ENCODE measurements around the gene BLACAT1. TPM values are rescaled to one million over a fixed set of nuclear protein-coding genes. Genes with fewer than 3 reads are reported as not detected.

The BLACAT1 gene
- total and polyA plus RNA-seq, 2 of the 8 experiments (the other 6 are each of a cell fraction or from before 2014, with no cell fraction given) = 3.5 to 10.5 TPM

DNA sequence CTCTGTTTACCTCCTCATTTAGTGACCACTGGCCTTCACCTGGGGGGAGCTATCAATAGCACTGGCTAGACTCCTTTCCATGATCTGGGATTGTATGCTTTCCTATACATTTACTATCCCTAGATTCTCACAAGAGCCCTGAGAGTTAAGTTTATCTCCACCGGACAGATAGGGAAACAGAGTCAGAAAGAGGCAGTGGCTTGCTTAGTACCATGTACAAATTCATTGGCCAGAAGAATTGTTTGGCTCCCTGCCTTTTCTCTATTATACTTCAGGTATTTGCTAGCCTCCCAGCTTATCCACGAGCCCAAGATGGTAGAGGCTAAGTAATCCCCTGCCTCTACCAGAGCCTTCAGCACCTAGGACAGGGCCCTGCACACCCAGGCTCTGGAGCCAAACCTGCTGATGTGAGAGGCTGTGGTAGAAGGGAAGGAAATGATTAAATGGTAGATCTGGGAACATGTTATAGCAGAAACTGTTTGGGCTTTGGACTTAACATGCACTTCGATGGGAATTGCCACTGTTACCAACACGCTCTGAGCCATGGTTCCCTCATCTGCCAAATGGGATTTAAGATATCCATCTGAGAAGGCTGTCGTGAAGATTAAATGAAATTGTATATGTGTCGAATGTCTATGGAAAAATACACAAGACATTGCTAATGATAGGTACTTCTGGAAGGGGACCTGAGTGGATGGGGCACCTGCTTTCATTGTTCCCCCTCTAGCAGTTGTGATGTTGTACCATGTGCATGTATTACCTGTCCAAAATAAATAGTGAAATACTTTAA is 3.1 kb upstream of the BLACAT1 start (continued):
- TF ChIP-seq CHD7 (IDR thresholded peaks at IDR 0.05; ENCODE audit: insufficient replicate concordance, low read length) (no peak), JUN (IDR thresholded peaks at IDR 0.05; ENCODE audit: low read depth, low read length) (no peak), GABPA (IDR thresholded peaks at IDR 0.05; ENCODE audit: borderline replicate concordance, insufficient read depth, low read length) (peak; percentile 53; the same call in 1 of the 2 replicates), NANOG (IDR thresholded peaks at IDR 0.05; ENCODE audit: insufficient read depth, low read depth, low read length, poor library complexity, severe bottlenecking) (no peak), SIX5 (IDR thresholded peaks at IDR 0.05; ENCODE audit: low read depth, low read length) (no peak), KDM4A (IDR thresholded peaks at IDR 0.05; ENCODE audit: low read depth, low read length, severe bottlenecking) (no peak), TAF1 (IDR thresholded peaks at IDR 0.05; ENCODE audit: low read depth, low read length) (no peak)
- TF ChIP-seq, protein P1, sequence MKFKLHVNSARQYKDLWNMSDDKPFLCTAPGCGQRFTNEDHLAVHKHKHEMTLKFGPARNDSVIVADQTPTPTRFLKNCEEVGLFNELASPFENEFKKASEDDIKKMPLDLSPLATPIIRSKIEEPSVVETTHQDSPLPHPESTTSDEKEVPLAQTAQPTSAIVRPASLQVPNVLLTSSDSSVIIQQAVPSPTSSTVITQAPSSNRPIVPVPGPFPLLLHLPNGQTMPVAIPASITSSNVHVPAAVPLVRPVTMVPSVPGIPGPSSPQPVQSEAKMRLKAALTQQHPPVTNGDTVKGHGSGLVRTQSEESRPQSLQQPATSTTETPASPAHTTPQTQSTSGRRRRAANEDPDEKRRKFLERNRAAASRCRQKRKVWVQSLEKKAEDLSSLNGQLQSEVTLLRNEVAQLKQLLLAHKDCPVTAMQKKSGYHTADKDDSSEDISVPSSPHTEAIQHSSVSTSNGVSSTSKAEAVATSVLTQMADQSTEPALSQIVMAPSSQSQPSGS (IDR thresholded peaks at IDR 0.05; ENCODE audit: low read length) = no peak
